Measurements from ENCODE around the gene HP1BP3.
"Not testable (repeated sequence)": the region's sequence is repeated elsewhere in the genome, so short reads cannot be mapped to it uniquely, and the experiment has no call there.

Gene HP1BP3

DNA sequence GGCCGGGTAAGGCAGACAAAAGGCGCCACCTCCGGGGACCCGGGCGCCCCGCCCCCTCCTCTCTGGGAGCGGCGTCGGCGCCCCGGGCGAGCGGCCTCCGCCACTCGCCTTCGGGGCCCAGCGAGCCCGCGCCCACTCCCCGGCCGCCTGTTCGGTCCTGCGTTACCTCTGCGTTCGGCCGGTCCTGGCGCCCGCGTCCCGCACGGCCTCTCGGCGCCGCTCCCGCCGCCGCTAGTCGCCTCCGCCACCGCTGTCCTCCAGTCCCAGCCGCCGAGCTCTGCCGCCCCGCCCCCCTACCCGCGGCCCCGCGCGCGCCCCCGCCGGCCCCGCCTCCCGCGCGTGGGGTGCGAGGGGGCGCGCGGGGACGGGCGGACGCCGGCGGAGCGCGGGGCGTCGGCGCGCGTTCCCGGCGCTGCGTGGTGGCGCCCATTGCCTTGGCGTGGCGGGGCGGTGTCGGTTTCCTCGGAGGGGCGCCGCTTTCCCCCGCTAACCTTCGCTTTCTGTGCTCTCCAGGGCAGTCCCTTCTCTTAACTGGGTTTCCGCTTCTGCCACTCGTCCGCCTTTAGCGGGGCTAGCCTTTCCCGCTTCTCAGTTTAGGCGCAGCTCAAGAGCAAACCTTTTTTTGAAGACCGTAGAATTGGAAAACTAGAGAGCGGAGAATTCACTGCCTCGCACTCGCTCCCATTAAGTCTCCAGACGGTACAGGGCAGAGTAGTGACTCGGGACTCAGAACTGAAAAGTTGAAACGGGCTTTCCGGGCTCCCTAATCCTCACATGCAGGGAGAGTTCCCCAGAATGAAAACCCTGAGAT, at the start of gene HP1BP3:
Gene HP1BP3, minus strand, starts transcription at position 279 of the 811 bp plus-strand sequence. CDS start 6,867 bp downstream, outside the sequence.
- peak; percentile 84 for DNase-seq

- no peak for DNase-seq
These were observed 49.1 kb upstream of the HP1BP3 start for GRCh38 chr1:20836230-20836629.

GRCh38 chr1:20834780-20835179, 47.7 kb upstream of the HP1BP3 start:
- no peak for DNase-seq

GRCh38 chr1:20834192-20834591, 47.1 kb upstream of the HP1BP3 start:
- DNase-seq, result no peak

DNA sequence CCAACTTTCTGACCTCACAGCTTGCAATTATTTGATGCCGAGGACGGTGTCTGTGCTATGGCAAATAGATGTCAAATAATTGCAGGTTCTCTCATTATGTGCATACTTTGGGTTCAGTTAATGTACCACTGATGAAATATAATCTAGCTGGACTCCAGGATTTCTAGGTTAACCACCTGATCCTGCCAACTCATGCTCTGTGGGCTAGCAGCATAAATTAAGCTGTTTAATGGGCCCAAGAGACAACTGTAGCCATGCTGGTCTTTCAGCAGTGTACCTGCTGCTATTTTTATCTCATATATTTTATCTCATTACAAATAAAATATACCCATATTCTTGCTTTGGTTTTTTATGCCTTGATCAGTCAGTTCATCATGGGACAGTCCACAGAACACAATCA, 43.3 kb upstream of the HP1BP3 start:
- DNase-seq, result no peak

- DNase-seq, result no peak
These were observed 42.8 kb upstream of the HP1BP3 start for GRCh38 chr1:20829946-20830345.

- DNase-seq, result no peak
These were observed 42.4 kb upstream of the HP1BP3 start for GRCh38 chr1:20829531-20829930.

- DNase-seq, result no peak
These were observed 36.7 kb upstream of the HP1BP3 start for GRCh38 chr1:20823845-20824244.

- DNase-seq, result no peak
These were observed 34.4 kb upstream of the HP1BP3 start for GRCh38 chr1:20821466-20821865.

- DNase-seq, result no peak
These were observed 32.7 kb upstream of the HP1BP3 start for GRCh38 chr1:20819818-20820217.

DNA sequence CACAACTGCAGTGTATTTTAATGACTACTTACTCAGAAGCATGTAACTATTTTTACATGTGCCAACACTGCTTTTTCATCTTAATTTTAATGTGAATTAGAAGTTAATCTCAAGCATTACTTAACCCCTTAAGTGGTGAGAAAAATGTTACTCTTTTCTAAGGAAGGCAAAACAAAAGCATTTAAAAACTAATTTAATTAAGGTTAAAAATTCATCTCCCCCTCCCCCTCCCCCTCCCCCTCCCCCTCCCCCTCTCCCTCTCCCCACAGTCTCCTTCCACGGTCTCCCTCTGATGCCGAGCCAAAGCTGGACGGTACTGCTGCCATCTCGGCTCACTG, 27.4 kb upstream of the HP1BP3 start:
- no peak for DNase-seq

DNA sequence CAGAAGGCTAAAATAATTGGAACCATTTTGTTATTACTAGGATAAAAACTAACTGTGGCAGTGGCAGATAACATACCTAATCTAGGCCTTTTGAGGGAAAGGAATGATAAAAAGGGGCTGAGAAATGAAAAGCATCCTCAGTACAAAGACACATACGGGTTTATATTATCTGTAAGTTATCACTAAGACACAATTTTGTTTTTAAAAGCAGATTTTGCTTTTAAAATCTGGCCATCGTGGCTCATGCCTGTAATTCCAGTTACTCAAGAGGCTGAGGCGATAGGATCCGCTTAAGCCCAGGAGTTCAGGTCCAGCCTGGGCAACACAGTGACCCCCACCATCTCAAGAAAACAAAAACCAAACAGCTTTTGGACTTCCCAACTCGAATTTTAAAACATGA, 24.8 kb upstream of the HP1BP3 start:
- no peak for DNase-seq

DNA sequence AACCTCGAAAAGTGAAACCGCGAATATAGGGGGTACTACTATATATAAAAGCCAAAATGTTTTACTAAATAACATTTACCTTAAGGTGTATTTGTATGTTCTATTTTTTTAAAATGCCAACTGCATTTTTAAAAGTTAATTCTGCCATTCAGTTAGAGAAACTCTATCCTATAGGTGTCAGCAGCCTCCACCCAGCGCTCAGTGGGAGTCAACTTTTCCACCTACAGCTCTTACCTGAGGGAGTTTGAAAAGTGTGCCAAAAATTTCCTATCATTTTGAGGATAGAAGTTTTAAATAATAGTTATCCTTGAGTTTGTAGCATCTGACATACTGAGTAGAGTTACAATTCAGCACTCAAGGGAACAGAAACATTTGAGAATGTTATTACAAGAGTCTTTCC, 6.1 kb upstream of the HP1BP3 start:
- no peak for DNase-seq

- DNase-seq, result no peak
These were observed 5.1 kb upstream of the HP1BP3 start for GRCh38 chr1:20792196-20792595.

- no peak for DNase-seq
These were observed 3.7 kb upstream of the HP1BP3 start for GRCh38 chr1:20790785-20791184.

DNA sequence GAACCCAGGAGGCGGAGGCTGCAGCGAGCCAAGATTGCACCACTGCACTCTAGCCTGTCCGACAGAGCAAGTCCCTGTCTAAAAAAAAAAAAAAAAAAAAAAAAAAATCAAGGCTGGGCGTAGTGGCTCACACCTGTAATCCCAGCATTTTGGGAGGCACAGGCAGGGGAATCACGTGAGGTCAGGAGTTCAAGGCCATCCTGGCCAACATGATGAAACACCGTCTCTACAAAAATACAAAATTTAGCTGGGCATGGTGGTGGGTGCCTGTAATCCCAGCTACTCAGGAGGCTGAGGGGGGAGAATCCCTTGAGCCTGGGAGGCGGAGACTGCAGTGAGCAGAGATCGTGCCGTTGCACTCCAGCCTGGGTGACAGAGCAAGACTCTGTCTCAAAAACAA, 2.5 kb upstream of the HP1BP3 start:
- not testable (repeated sequence) for DNase-seq

GRCh38 chr1:20787840-20788795, 1.0 kb upstream of the HP1BP3 start:
- no peak for DNase-seq

DNA sequence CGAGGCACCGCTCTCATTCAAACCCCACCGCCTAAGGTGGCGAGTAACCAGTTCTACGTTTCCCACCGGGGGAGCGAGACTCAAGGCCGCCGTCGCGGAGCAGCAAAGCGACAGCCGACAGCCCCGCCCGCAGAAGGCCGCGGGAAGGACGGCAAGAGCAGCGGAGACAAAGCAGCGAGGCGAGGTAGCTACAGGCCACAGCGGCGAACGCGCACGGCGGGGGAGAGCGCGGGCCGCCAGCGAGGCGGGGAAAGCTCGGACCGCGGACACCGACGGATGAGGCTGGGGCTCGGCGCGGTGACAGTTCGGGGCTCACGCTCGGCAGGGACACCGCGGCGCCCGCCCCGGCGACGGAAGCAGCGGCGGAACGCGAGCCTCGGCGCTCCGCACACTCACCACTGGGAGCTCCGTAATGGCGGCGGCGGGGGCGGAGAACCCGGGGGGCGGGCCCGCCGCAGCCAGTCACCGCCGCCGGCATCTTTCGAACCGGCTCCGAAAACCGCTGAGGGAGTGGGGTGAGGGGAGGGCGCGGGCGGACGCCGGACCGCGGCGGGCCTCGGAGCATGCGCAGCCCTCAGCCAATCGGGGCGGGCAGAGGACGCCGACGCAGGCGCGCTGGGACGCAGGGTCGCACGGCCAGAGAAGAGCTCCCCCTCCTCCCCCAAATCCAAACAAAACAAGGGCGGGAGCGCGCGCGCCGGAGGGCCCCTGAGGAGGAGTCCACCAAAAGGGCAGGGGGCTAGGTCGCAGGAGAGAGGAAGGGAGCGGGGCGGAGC, 666 bp downstream of the HP1BP3 start:
- peak; percentile 96 for DNase-seq

DNA sequence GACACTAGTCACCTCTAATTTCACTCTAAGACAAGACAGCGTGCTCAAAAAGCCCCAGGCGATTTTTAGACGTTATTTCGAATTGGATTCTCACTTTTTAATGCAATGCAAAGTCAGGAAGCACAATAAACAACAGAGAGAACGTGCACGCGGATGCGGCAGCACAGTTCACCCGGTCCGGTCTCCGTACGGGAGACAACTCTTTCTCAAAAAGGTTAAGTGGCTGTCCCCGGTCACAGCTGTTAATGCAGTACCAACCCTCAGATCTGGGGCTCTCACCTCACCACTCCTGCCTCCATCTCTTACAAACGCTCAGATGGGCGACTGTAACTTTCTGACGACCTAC, 1.2 kb downstream of the HP1BP3 start:
- DNase-seq, result no peak

- no peak for DNase-seq
These were observed 11.4 kb downstream of the HP1BP3 start for GRCh38 chr1:20775700-20776099.

DNA sequence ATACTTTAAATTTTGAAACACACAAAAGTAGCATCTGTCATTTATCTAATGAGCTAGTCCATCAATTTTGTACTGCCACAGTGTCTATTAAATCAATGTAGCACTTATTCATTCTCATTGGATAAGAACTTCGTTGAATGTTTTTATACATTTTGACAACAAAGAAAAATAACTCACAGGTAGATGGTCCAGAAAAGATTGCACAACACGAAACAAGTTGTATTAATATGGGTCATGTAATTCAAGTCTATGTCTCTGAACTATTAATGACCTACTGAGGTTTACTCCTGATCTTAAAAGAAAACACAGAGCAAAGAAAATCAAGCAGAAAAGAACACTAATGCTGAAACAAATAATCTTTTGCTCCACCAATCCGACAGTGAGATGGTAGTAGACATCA, 15.3 kb downstream of the HP1BP3 start:
- DNase-seq, result no peak

DNA sequence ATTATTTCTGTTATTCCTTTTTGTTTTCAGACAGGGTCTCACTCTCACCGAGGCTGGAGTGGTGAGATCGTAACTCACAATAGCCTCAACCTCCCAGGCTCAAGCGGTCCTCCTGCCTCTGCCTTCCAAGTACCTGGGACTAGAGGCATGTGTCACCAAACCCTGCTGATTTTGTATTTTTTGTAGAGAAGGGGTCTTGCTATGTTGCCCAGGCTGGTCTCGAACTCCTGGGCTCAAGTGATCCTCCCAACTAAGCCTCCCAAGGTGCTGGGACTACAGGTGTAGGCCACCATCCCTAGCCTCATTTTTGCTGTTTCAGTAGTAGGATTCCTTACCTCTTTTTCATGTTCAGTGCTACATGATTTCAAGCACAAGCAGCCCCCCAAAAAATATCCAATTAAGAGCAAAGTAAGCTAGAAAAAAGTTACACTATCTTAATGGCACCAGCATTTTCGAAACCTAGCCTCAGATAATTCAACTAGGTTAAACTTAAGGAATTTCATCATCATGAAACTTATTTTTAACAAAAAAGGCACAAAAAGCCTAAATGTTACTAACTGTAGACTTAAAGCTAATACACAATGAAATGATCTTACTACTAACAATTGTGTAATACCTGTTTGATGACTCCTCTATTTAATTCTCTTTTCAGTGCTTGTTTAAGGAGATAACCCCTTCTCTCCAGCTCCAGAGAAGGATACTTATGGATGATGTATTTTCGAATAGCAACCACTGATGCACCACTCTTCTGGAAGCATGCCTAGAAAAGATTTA, 16.6 kb downstream of the HP1BP3 start:
- DNase-seq, result no peak

DNA sequence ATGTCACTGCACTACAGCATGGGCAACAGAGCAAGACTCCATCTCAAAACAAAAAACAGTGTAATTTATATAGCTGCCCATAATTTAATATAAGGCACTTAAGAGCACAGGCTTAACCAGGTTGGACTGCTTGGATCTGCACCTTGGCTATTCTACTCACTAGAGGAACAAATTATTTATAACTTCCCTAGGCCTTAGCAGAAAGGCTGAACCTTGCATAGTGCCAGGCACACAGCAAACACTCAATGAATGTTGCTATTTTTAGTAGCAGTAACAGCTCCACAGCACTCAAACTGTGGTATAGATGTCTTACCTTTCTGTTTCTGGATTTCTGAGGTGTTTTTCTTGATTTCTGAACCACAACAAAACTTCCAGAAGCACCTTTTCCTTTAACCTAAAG, 19.8 kb downstream of the HP1BP3 start:
- no peak for DNase-seq
